Loucy (cell line): ENCODE measurements around the gene USP53.

Experiments used
- H2AFZ ChIP-seq: fragments of 200-600 bp; sonication (generic); 2 replicates; pipeline ENCODE4 v1.6.0; 2016; ENCODE audit warnings: antibody characterized with exemption, mild to moderate bottlenecking, low read length, moderate library complexity
- H3F3A ChIP-seq: fragments of 200-600 bp; 2 replicates; pipeline ENCODE4 v1.6.0; 2016; ENCODE audit warnings: antibody characterized with exemption, low read depth, mild to moderate bottlenecking
- H3K27me3 ChIP-seq: fragments of 200-600 bp; sonication (generic); 2 replicates; pipeline ENCODE4 v1.6.1; 2014; ENCODE audit warnings: low read length, mild to moderate bottlenecking; ENCODE audit not compliant: insufficient read depth, poor library complexity, severe bottlenecking
- H3K36me3 ChIP-seq: fragments of 200-600 bp; sonication (generic); 2 replicates; pipeline ENCODE4 v1.6.1; 2016; ENCODE audit warnings: low read length; ENCODE audit not compliant: insufficient read depth
- H3K4me1 ChIP-seq: fragments of 200-600 bp; sonication (generic); 2 replicates; pipeline ENCODE4 v1.5.1; 2014; ENCODE audit warnings: low read length, mild to moderate bottlenecking; ENCODE audit not compliant: insufficient read depth, poor library complexity, severe bottlenecking
- H3K4me2 ChIP-seq: fragments of 200-600 bp; sonication (generic); 2 replicates; pipeline ENCODE4 v1.6.0; 2014; ENCODE audit warnings: antibody characterized with exemption, low read length, low read depth, mild to moderate bottlenecking; ENCODE audit not compliant: poor library complexity, severe bottlenecking
- H3K4me3 ChIP-seq: fragments of 200-600 bp; sonication (generic); 2 replicates; pipeline ENCODE4 v1.5.1; 2014; ENCODE audit warnings: low read length, mild to moderate bottlenecking, mixed read lengths; ENCODE audit not compliant: poor library complexity, severe bottlenecking
- H3K79me2 ChIP-seq: fragments of 200-600 bp; sonication (generic); 2 replicates; pipeline ENCODE4 v1.6.1; 2014; ENCODE audit warnings: low read length; ENCODE audit not compliant: insufficient read depth
- H3K9ac ChIP-seq: fragments of 200-600 bp; sonication (generic); 2 replicates; pipeline ENCODE4 v1.6.0; 2014; ENCODE audit warnings: mild to moderate bottlenecking, low read depth, low read length, moderate library complexity; ENCODE audit not compliant: poor library complexity, severe bottlenecking
- H3K9me2 ChIP-seq: fragments of 200-600 bp; sonication (generic); replicated peaks from 2 replicates; pipeline ENCODE4 v1.6.1; 2016; ENCODE audit warnings: low read depth, low read length, mixed read lengths
- H3K9me3 ChIP-seq: fragments of 200-600 bp; sonication (generic); 2 replicates; pipeline ENCODE4 v1.6.1; 2014; ENCODE audit warnings: mild to moderate bottlenecking, antibody characterized with exemption, low read length, low read depth; ENCODE audit not compliant: insufficient read depth
- H4K20me1 ChIP-seq: fragments of 200-600 bp; sonication (generic); 2 replicates; pipeline ENCODE4 v1.6.0; 2014; ENCODE audit warnings: antibody characterized with exemption, low read length, mild to moderate bottlenecking; ENCODE audit not compliant: insufficient read depth, poor library complexity, severe bottlenecking
- EZH2phosphoT487 ChIP-seq: fragments of 200-600 bp; IDR thresholded peaks from 2 replicates; pipeline ENCODE4 v1.6.1; 2018; ENCODE audit warnings: antibody characterized with exemption, mild to moderate bottlenecking, moderate library complexity, borderline replicate concordance
- TF ChIP-seq, protein P1 (sequence below): fragments of 200-600 bp; sonication (generic); conservative IDR thresholded peaks from 2 replicates; pipeline ENCODE4 v1.5.1; 2014; ENCODE audit warnings: mild to moderate bottlenecking, antibody characterized with exemption, low read length

The USP53 gene

DNA sequence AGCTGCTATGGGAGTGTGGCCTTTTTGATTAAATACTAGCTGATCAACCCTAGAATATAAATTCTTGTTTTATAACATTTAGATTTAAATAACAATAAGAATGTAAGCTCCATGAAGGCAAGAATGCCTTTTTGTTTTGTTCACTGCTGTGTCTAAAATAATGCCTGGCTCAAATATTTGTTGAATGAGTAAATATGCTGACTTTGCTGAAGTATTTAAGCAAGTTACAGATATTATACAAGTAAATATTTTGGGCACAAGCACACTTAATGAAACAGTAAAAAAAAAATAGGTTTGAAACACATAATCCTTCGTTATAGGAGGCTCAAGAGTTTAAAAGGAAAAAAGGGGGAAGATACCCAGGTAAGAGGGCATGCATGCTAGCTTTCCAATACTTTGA is 85.3 kb downstream of the USP53 start:
- H3K9me3 ChIP-seq = no peaks in the 10 kb centered on the region
- no peak overlapping the region for H2AFZ ChIP-seq
- peak overlapping the region; percentile 94 for H3K4me2 ChIP-seq
- H3K4me1 ChIP-seq = peaks cover 28% of the 10 kb centered on the region
- H3K36me3 ChIP-seq = peaks cover 4% of the 10 kb centered on the region; the same call in 1 of the 2 replicates
- H3K4me3 ChIP-seq = peak overlapping the region; percentile 92
- H3K9me2 ChIP-seq = no peaks in the 10 kb centered on the region
- H3K9ac ChIP-seq = peak overlapping the region; percentile 90
- no peaks in the 10 kb centered on the region for H3K27me3 ChIP-seq
- peaks cover 37% of the 10 kb centered on the region for H3K79me2 ChIP-seq
- peaks cover 6% of the 10 kb centered on the region; the same call in 1 of the 2 replicates for H3F3A ChIP-seq
- TF ChIP-seq, protein P1, sequence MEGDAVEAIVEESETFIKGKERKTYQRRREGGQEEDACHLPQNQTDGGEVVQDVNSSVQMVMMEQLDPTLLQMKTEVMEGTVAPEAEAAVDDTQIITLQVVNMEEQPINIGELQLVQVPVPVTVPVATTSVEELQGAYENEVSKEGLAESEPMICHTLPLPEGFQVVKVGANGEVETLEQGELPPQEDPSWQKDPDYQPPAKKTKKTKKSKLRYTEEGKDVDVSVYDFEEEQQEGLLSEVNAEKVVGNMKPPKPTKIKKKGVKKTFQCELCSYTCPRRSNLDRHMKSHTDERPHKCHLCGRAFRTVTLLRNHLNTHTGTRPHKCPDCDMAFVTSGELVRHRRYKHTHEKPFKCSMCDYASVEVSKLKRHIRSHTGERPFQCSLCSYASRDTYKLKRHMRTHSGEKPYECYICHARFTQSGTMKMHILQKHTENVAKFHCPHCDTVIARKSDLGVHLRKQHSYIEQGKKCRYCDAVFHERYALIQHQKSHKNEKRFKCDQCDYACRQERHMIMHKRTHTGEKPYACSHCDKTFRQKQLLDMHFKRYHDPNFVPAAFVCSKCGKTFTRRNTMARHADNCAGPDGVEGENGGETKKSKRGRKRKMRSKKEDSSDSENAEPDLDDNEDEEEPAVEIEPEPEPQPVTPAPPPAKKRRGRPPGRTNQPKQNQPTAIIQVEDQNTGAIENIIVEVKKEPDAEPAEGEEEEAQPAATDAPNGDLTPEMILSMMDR = no peak
- no peak for TF ChIP-seq EZH2phosphoT487
- peaks cover 20% of the 10 kb centered on the region for H4K20me1 ChIP-seq

DNA sequence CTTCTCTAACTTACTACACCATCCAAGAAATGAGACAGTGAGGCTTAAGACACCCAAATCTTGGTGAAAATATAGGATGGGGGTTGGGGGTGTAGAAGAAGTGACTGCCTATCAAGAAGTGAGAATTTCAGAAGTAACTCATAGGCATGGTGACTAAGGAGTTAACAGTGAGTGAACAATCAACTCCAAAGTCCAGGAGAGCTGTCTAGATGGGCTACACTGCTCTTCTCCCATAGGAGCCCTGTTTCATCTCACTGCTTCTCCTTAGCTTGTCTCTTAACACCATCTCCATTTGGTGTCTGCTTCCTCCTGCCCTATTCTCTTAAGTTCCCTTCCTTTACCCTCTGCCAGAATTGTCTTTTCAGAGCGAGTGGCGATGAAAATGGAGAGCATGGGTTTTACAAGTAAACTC is 86.8 kb downstream of the USP53 start:
- Histone ChIP-seq H3K4me2 (peak overlapping the region; percentile 94), H3K9me3 (no peaks in the 10 kb centered on the region), H3K27me3 (no peaks in the 10 kb centered on the region), H3K79me2 (peaks cover 37% of the 10 kb centered on the region), H3K9ac (peak overlapping the region; percentile 90), H3F3A (peaks cover 6% of the 10 kb centered on the region; the same call in 1 of the 2 replicates), H3K9me2 (no peaks in the 10 kb centered on the region), H2AFZ (peak overlapping the region; percentile 98; the same call in 1 of the 2 replicates), H3K36me3 (peaks cover 4% of the 10 kb centered on the region; the same call in 1 of the 2 replicates), H3K4me1 (peaks cover 28% of the 10 kb centered on the region), H3K4me3 (peak overlapping the region; percentile 92), H4K20me1 (peaks cover 20% of the 10 kb centered on the region)
- TF ChIP-seq, protein P1 = no peak
- no peak for TF ChIP-seq EZH2phosphoT487

DNA sequence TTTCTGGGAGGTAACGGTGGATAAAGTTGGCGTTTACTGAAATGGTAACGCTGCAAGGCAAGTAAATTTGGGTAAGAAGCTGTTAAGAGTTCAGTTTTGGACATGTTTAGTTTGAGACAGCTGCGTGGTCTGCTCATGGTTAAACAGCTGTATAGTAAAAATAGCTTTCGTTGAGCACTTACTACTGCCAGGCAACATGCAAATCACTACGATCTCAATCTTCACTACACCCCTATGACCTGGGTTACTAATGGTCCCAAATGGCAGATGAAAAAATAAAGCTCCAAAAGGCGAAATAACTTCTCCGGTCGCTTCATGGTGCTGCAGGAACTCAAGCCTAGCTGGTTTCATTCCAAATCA is 87.2 kb downstream of the USP53 start:
- peak overlapping the region; percentile 94 for H3K4me2 ChIP-seq
- no peaks in the 10 kb centered on the region for H3K9me2 ChIP-seq
- peaks cover 37% of the 10 kb centered on the region for H3K79me2 ChIP-seq
- peaks cover 28% of the 10 kb centered on the region for H3K4me1 ChIP-seq
- H3F3A ChIP-seq = peaks cover 6% of the 10 kb centered on the region; the same call in 1 of the 2 replicates
- H3K4me3 ChIP-seq = peak overlapping the region; percentile 92
- no peaks in the 10 kb centered on the region for H3K27me3 ChIP-seq
- peaks cover 20% of the 10 kb centered on the region for H4K20me1 ChIP-seq
- peak overlapping the region; percentile 98; the same call in 1 of the 2 replicates for H2AFZ ChIP-seq
- TF ChIP-seq, protein P1 = no peak
- no peak for TF ChIP-seq EZH2phosphoT487
- H3K36me3 ChIP-seq = peaks cover 4% of the 10 kb centered on the region; the same call in 1 of the 2 replicates
- H3K9ac ChIP-seq = peak overlapping the region; percentile 90
- H3K9me3 ChIP-seq = no peaks in the 10 kb centered on the region
